Nephron progenitor cell (in vitro differentiated cells): ENCODE measurements around the gene ZMIZ1.

ENCODE experiments used
- DNase-seq: peaks from one replicate; pipeline ENCODE4 v3.0.0; 2021
- H3K27ac Mint-ChIP-seq: 2 replicates; pipeline ENCODE4 v1.8.0; 2021; ENCODE audit warnings: mild to moderate bottlenecking, moderate library complexity, mixed read lengths
- H3K27me3 Mint-ChIP-seq: 2 replicates; pipeline ENCODE4 v1.8.0; 2021; ENCODE audit warnings: mild to moderate bottlenecking, low read depth, mixed read lengths; ENCODE audit not compliant: poor library complexity
- H3K36me3 Mint-ChIP-seq: 2 replicates; pipeline ENCODE4 v1.8.0; 2021; ENCODE audit warnings: low read depth, mixed read lengths
- H3K4me1 Mint-ChIP-seq: 2 replicates; pipeline ENCODE4 v1.8.0; 2021; ENCODE audit warnings: mixed read lengths
- H3K4me3 Mint-ChIP-seq: 2 replicates; pipeline ENCODE4 v1.8.0; 2021; ENCODE audit warnings: mild to moderate bottlenecking, moderate library complexity, mixed read lengths
- H3K9me3 Mint-ChIP-seq: 2 replicates; pipeline ENCODE4 v1.8.0; 2021; ENCODE audit warnings: mild to moderate bottlenecking, moderate library complexity, mixed read lengths
- CTCF ChIP-seq: fragments of 200-600 bp; sonication (generic); IDR thresholded peaks from 2 replicates; pipeline ENCODE4 v1.5.0; 2021; ENCODE audit warnings: antibody characterized with exemption

The ZMIZ1 gene

DNA sequence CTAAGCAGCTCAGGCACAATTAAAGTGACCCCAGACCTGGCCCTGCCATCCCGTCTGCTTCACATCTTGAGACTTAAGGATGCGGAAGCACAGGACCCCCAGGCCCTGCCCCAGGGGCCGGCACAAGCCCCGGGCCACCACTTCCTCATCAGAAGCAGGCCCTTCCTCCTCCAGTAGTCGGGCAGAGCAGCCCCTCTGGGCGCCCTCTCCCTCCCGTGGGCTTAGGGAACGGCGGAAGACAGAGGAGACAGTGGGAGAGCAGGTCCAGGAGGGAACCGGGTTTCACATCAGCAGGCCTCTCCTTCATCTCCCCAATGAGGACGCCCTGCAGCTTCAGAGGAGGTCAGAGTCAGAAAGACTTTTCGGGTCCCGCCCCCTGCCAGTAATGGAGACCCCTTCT is 142.8 kb downstream of the ZMIZ1 start:
- H3K4me1 Mint-ChIP-seq, result peaks cover 9% of the 10 kb centered on the region
- peaks cover 3% of the 10 kb centered on the region for H3K27me3 Mint-ChIP-seq
- TF ChIP-seq CTCF, result no peak
- DNase-seq, result no peak
- peaks cover 36% of the 10 kb centered on the region for H3K36me3 Mint-ChIP-seq
- H3K4me3 Mint-ChIP-seq, result no peak overlapping the region
- no peak overlapping the region for H3K27ac Mint-ChIP-seq
- H3K9me3 Mint-ChIP-seq, result no peaks in the 10 kb centered on the region

DNA sequence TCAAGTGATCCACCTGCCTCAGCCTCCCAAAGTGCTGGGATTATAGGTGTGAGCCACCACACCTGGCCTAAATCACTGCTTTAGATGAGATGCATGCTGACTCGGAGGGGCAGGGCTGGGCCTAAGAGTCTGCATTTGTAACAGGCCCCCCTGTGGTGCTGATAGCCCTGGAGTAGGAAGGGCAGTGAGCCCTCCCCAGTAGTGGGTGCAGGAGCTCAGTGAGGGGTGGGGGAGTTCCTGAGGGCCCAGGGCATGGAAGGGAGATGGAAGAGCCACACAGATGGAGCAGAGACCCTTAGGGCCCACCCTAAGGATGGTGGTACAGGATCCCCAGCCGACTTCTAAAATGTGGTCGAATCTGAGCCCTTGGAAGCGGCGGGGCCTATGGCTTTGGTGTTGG is 146.8 kb downstream of the ZMIZ1 start:
- Mint-ChIP-seq H3K9me3 (no peaks in the 10 kb centered on the region), H3K36me3 (peaks cover 46% of the 10 kb centered on the region), H3K27ac (no peak overlapping the region), H3K27me3 (peaks cover 3% of the 10 kb centered on the region), H3K4me1 (peaks cover 19% of the 10 kb centered on the region), H3K4me3 (no peak overlapping the region)
- DNase-seq, result no peak
- no peak for TF ChIP-seq CTCF

DNA sequence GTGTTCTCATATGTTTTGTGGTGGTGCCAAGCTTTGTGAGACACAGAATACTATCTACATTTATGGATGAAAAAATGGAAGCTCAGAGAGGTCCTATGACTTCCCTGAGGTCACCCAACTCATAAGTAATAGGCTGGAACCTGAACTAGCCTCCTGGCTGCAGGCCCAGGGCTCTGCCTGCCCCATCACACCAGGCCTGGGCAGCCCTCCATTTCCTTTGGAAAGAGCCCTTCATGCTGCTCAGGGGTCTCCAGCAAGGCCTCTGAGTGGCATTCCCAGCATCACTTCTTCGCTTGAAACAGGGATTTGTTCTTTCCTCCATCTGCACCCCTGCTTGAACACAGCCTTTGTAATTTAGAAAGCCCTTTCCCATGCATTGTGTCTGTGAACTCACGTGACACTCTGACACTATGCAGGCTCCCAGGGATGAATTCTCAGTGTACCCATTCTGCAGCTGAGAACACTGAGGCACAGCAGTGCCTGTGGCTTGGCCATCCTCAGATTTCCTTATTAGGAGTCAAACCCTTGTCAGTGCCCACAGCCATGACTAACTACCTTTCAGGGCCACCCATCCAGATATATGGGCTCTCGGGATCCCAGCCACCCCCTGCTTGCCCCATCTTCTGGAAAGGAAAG is 150.7 kb downstream of the ZMIZ1 start:
- Mint-ChIP-seq H3K9me3 (no peaks in the 10 kb centered on the region), H3K4me3 (no peak overlapping the region), H3K27me3 (peaks cover 3% of the 10 kb centered on the region), H3K36me3 (peaks cover 46% of the 10 kb centered on the region), H3K4me1 (peaks cover 56% of the 10 kb centered on the region), H3K27ac (peak overlapping the region; percentile 70)
- TF ChIP-seq CTCF, result no peak
- no peak for DNase-seq

DNA sequence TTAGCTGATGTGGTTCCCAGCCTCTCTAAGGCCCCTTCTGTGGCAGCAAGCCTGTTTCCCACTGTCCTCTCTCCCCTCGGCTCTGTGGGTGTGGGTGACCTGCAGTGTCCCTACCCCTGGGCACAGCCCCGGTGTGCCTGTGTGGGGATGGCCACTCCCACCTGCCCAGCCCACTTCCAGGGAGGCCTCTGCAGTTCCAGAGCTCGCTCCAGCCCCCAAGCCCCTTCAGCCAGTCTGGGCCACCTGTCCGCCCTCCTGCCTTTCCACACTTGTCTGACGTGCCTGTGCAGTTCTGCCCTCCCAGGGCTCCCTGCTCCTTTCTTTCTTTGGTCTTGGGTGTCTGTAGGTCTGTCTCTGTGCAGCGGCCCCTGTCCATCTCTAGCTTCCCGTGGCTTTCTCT is 151.5 kb downstream of the ZMIZ1 start:
- Mint-ChIP-seq H3K4me3 (peak overlapping the region; percentile 47), H3K36me3 (peaks cover 50% of the 10 kb centered on the region), H3K27ac (peak overlapping the region; percentile 76), H3K9me3 (no peaks in the 10 kb centered on the region), H3K4me1 (peaks cover 65% of the 10 kb centered on the region), H3K27me3 (peaks cover 3% of the 10 kb centered on the region)
- TF ChIP-seq CTCF, result no peak
- DNase-seq, result peak; percentile 27

DNA sequence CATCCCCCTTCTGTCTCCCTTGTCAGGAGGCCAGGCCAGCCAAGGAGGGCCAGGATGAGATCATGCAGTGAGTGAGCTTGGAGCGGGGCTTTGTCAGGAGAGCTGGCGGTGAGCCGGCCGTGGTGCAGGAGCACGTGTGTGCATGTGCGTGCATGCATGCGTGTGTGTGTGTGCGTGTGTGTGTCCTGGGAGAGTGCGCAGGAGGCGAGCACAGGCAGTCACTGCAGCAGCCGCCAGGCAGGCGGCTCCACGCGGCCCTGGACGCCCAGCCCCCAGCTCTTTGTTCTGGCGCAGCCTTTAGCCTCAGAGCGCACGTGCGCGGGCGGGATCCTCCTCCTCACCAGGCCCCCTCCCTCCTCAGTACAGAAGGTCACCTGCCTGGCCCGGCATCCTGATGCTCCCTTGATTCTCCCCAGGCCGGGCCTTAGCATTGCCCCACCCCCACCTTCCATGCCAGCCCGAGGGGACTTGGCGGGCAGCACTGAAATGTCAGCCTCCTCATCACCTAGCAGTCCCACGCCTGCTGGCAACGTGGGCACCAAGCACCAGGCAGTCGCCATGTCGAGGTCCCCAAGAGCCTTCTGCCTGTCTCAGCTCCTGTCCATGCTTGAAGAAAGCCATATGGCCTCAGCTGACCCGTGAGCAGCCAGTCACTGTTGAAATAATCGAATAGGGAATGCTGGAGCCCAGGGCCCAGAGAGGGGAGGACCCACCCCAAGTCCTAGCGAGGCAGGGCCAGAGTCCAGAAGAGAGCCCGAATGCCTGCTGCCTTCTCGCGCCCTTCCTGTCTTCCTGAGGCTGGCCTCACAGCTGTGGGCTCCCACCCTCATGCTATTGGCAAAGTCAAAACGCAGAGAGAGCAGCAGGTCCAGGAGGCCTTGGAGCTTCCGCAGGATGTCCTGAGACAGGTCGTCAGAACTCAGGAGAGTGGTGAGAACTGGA is 152.6 kb downstream of the ZMIZ1 start:
- Mint-ChIP-seq H3K27ac (peak overlapping the region; percentile 76), H3K36me3 (peaks cover 45% of the 10 kb centered on the region), H3K4me1 (peaks cover 65% of the 10 kb centered on the region), H3K27me3 (no peaks in the 10 kb centered on the region), H3K4me3 (peak overlapping the region; percentile 47), H3K9me3 (no peaks in the 10 kb centered on the region)
- no peak for TF ChIP-seq CTCF
- peak; percentile 65 for DNase-seq
